Activated CD8-positive, alpha-beta memory T cell treated with anti-CD3 and anti-CD28 coated beads, Interleukin-2, amount 10 ng/mL, durations not matched to agents 7 days and 5 days (primary cell): ENCODE measurements around the gene JPH3. TPM values are rescaled to one million over a fixed set of nuclear protein-coding genes. Genes with fewer than 3 reads are reported as not detected.
"Not testable (repeated sequence)": the region's sequence is repeated elsewhere in the genome, so short reads cannot be mapped to it uniquely, and the experiment has no call there.

Source experiments
- ATAC-seq: fragments of 150-1000 bp; cut with Tn5 transposase; one replicate; pipeline ENCODE4 v1.10.0; 2021; ENCODE audit warnings: moderate library complexity
- CTCF ChIA-PET: fragments of 350-600 bp; sonication (Branson Sonifier 250); formaldehyde crosslinking; loops from one replicate; lab custom pipeline; 2021; ENCODE audit warnings: antibody characterized with exemption; lab: Charles Lee
- DNase-seq: peaks from one replicate; pipeline ENCODE4 v3.0.0-alpha.2; 2020
- H3K27ac Mint-ChIP-seq: one replicate; pipeline ENCODE4 v1.8.0; 2021; ENCODE audit warnings: mild to moderate bottlenecking, mixed read lengths
- H3K27me3 Mint-ChIP-seq: one replicate; pipeline ENCODE4 v1.8.0; 2021; ENCODE audit warnings: mixed read lengths
- H3K36me3 Mint-ChIP-seq: one replicate; pipeline ENCODE4 v1.8.0; 2021; ENCODE audit warnings: mild to moderate bottlenecking, mixed read lengths
- H3K4me1 Mint-ChIP-seq: one replicate; pipeline ENCODE4 v1.8.0; 2021; ENCODE audit warnings: mixed read lengths
- H3K4me3 Mint-ChIP-seq: one replicate; pipeline ENCODE4 v1.8.0; 2021; ENCODE audit warnings: mild to moderate bottlenecking, moderate library complexity, mixed read lengths
- H3K9me3 Mint-ChIP-seq: one replicate; pipeline ENCODE4 v1.8.0; 2022; ENCODE audit warnings: low read depth, mixed read lengths
- total RNA-seq, 2 experiments: library from RNA; stranded (reverse); gene quantifications; one replicate each; pipeline ENCODE4 v1.2.3, GENCODE V29; 2021

JPH3 gene
- total RNA-seq, 2 experiments from 2014 or later, result not detected

GRCh38 chr16:87679593-87680271 lies 77.4 kb downstream of the JPH3 start:
- CTCF ChIA-PET, result interaction anchor here (0.7 kb wide), 1 partner anchor 87 kb away, joined by 3 read pairs; no protein-coding TSS in a partner anchor
- ATAC-seq (no peak), DNase-seq (no peak)
- Mint-ChIP-seq H3K4me3 (no peak overlapping the region), H3K27ac (no peak overlapping the region), H3K36me3 (no peaks in the 10 kb centered on the region), H3K4me1 (peaks cover 11% of the 10 kb centered on the region), H3K9me3 (no peaks in the 10 kb centered on the region), H3K27me3 (no peaks in the 10 kb centered on the region)

- no peak for DNase-seq
- no peak for ATAC-seq
- CTCF ChIA-PET, result no interaction called here
- H3K4me1 Mint-ChIP-seq, result peaks cover 9% of the 10 kb centered on the region
- no peak overlapping the region for H3K27ac Mint-ChIP-seq
- H3K36me3 Mint-ChIP-seq, result no peaks in the 10 kb centered on the region
- H3K27me3 Mint-ChIP-seq, result no peaks in the 10 kb centered on the region
- no peak overlapping the region for H3K4me3 Mint-ChIP-seq
- H3K9me3 Mint-ChIP-seq, result no peaks in the 10 kb centered on the region
Observed at GRCh38 chr16:87680272-87680644, 78.0 kb downstream of the JPH3 start.

GRCh38 chr16:87681051-87681602 lies 78.8 kb downstream of the JPH3 start:
- H3K27me3 Mint-ChIP-seq, CTCF ChIA-PET, H3K4me3 Mint-ChIP-seq, H3K27ac Mint-ChIP-seq, H3K36me3 Mint-ChIP-seq, H3K4me1 Mint-ChIP-seq, DNase-seq, H3K9me3 Mint-ChIP-seq, ATAC-seq: not testable (repeated sequence)

GRCh38 chr16:87681981-87682570 lies 79.8 kb downstream of the JPH3 start:
- CTCF ChIA-PET, result interaction anchor here (1.1 kb wide), 1 partner anchor 11 kb away, joined by 3 read pairs; no protein-coding TSS in a partner anchor
- peak; percentile 40 for ATAC-seq
- H3K27ac Mint-ChIP-seq, result no peak overlapping the region
- peaks cover 8% of the 10 kb centered on the region for H3K4me1 Mint-ChIP-seq
- DNase-seq, result no peak
- H3K27me3 Mint-ChIP-seq, result no peaks in the 10 kb centered on the region
- H3K36me3 Mint-ChIP-seq, result no peaks in the 10 kb centered on the region
- no peaks in the 10 kb centered on the region for H3K9me3 Mint-ChIP-seq
- no peak overlapping the region for H3K4me3 Mint-ChIP-seq

- Mint-ChIP-seq H3K4me3 (no peak overlapping the region), H3K9me3 (no peaks in the 10 kb centered on the region), H3K27me3 (no peaks in the 10 kb centered on the region), H3K27ac (no peak overlapping the region), H3K36me3 (no peaks in the 10 kb centered on the region), H3K4me1 (peaks cover 8% of the 10 kb centered on the region)
- no peak for ATAC-seq
- no peak for DNase-seq
- CTCF ChIA-PET, result interaction anchor here (1.1 kb wide), 1 partner anchor 10 kb away, joined by 3 read pairs; no protein-coding TSS in a partner anchor
Observed at GRCh38 chr16:87682852-87683399, 80.6 kb downstream of the JPH3 start.

- no peak for DNase-seq
- H3K9me3 Mint-ChIP-seq, result no peaks in the 10 kb centered on the region
- H3K4me1 Mint-ChIP-seq, result peaks cover 8% of the 10 kb centered on the region
- H3K4me3 Mint-ChIP-seq, result no peak overlapping the region
- no peak overlapping the region for H3K27ac Mint-ChIP-seq
- CTCF ChIA-PET, result no interaction called here
- H3K27me3 Mint-ChIP-seq, result no peaks in the 10 kb centered on the region
- ATAC-seq, result no peak
- no peaks in the 10 kb centered on the region for H3K36me3 Mint-ChIP-seq
Observed at GRCh38 chr16:87684106-87684677, 81.9 kb downstream of the JPH3 start.

- DNase-seq, result no peak
- no peak for ATAC-seq
- no peak overlapping the region for H3K27ac Mint-ChIP-seq
- peaks cover 8% of the 10 kb centered on the region for H3K4me1 Mint-ChIP-seq
- no peak overlapping the region for H3K4me3 Mint-ChIP-seq
- H3K27me3 Mint-ChIP-seq, result no peaks in the 10 kb centered on the region
- CTCF ChIA-PET, result no interaction called here
- no peaks in the 10 kb centered on the region for H3K9me3 Mint-ChIP-seq
- H3K36me3 Mint-ChIP-seq, result no peaks in the 10 kb centered on the region
Observed at GRCh38 chr16:87684711-87685404, 82.5 kb downstream of the JPH3 start.

- no peak for ATAC-seq
- Mint-ChIP-seq H3K4me1 (peaks cover 8% of the 10 kb centered on the region), H3K36me3 (no peaks in the 10 kb centered on the region), H3K27me3 (no peaks in the 10 kb centered on the region), H3K4me3 (no peak overlapping the region), H3K27ac (no peak overlapping the region), H3K9me3 (no peaks in the 10 kb centered on the region)
- no peak for DNase-seq
- CTCF ChIA-PET, result no interaction called here
Observed at GRCh38 chr16:87685405-87685755, 83.1 kb downstream of the JPH3 start.

- CTCF ChIA-PET, result no interaction called here
- DNase-seq, result no peak
- no peak overlapping the region for H3K4me3 Mint-ChIP-seq
- H3K36me3 Mint-ChIP-seq, result no peaks in the 10 kb centered on the region
- no peaks in the 10 kb centered on the region for H3K9me3 Mint-ChIP-seq
- peaks cover 8% of the 10 kb centered on the region for H3K4me1 Mint-ChIP-seq
- no peak overlapping the region for H3K27ac Mint-ChIP-seq
- ATAC-seq, result no peak
- no peaks in the 10 kb centered on the region for H3K27me3 Mint-ChIP-seq
Observed at GRCh38 chr16:87685766-87686165, 83.5 kb downstream of the JPH3 start.

GRCh38 chr16:87686697-87687096 lies 84.4 kb downstream of the JPH3 start:
- H3K9me3 Mint-ChIP-seq, result no peaks in the 10 kb centered on the region
- H3K36me3 Mint-ChIP-seq, result no peaks in the 10 kb centered on the region
- H3K4me1 Mint-ChIP-seq, result peaks cover 5% of the 10 kb centered on the region
- no peak overlapping the region for H3K4me3 Mint-ChIP-seq
- no peaks in the 10 kb centered on the region for H3K27me3 Mint-ChIP-seq
- no peak overlapping the region for H3K27ac Mint-ChIP-seq
- ATAC-seq, result no peak
- DNase-seq, result no peak
- CTCF ChIA-PET, result no interaction called here

- no peak for DNase-seq
- no peak overlapping the region for H3K4me3 Mint-ChIP-seq
- H3K36me3 Mint-ChIP-seq, result no peaks in the 10 kb centered on the region
- no peaks in the 10 kb centered on the region for H3K27me3 Mint-ChIP-seq
- peak; percentile 20 for ATAC-seq
- H3K9me3 Mint-ChIP-seq, result no peaks in the 10 kb centered on the region
- no peak overlapping the region for H3K27ac Mint-ChIP-seq
- CTCF ChIA-PET, result no interaction called here
- peaks cover 1% of the 10 kb centered on the region for H3K4me1 Mint-ChIP-seq
Observed at GRCh38 chr16:87687126-87687910, 85.0 kb downstream of the JPH3 start.

GRCh38 chr16:87687998-87688529 lies 85.8 kb downstream of the JPH3 start:
- H3K36me3 Mint-ChIP-seq, result no peaks in the 10 kb centered on the region
- DNase-seq (no peak), ATAC-seq (no peak)
- H3K9me3 Mint-ChIP-seq, result no peaks in the 10 kb centered on the region
- no peak overlapping the region for H3K27ac Mint-ChIP-seq
- no peaks in the 10 kb centered on the region for H3K27me3 Mint-ChIP-seq
- no peaks in the 10 kb centered on the region for H3K4me1 Mint-ChIP-seq
- CTCF ChIA-PET, result no interaction called here
- no peak overlapping the region for H3K4me3 Mint-ChIP-seq
